Vagina (tissue), 2 donors: ENCODE results near the gene NUFIP1.

Experiments
- CTCF ChIP-seq, 3 experiments: fragments of 450-650 bp in 2 of 3; fragments of 200-600 bp in 1 of 3; sonication (generic) in 1 of 3; IDR thresholded peaks; one replicate each; pipeline ENCODE4 v1.5.1; 2017 to 2019; ENCODE audit warnings: antibody characterized with exemption in 3 of 3, mild to moderate bottlenecking in 2 of 3, moderate library complexity in 2 of 3
- POLR2A ChIP-seq, 2 donors: fragments of 450-650 bp; IDR thresholded peaks; one replicate each; pipeline ENCODE4 v1.6.1; 2017; ENCODE audit warnings: antibody characterized with exemption in 2 of 2, mild to moderate bottlenecking in 2 of 2, moderate library complexity in 2 of 2
- POLR2AphosphoS5 ChIP-seq, 2 donors: sonication (generic); formaldehyde crosslinking; IDR thresholded peaks; one replicate each; pipeline ENCODE4 v1.9.0; 2017; ENCODE audit warnings: antibody characterized with exemption in 2 of 2, mild to moderate bottlenecking in 2 of 2, low read depth in 1 of 2; ENCODE audit not compliant: insufficient read depth in 1 of 2

- TF ChIP-seq CTCF (IDR thresholded peaks at IDR 0.05), result no peak
- no peak for TF ChIP-seq POLR2A (IDR thresholded peaks at IDR 0.05)
- no peak for TF ChIP-seq POLR2AphosphoS5 (IDR thresholded peaks at IDR 0.05; ENCODE audit: insufficient read depth in 1 of 2, low read depth in 1 of 2)
Measured at GRCh38 chr13:44954224-44954623, 35.0 kb downstream of the NUFIP1 start.
